Esophagus muscularis mucosa (tissue), 3 donors: ENCODE results near the gene LRRK1.

Experiments used
- EP300 ChIP-seq: sonication (generic); formaldehyde crosslinking; IDR thresholded peaks from one replicate; pipeline ENCODE4 v1.6.1; 2017; ENCODE audit warnings: antibody characterized with exemption
- TF ChIP-seq, protein P1 (sequence below), 3 experiments: fragments of 200-600 bp in 2 of 3; fragments of 450-650 bp in 1 of 3; sonication (generic) in 2 of 3; IDR thresholded peaks; one replicate each; pipeline ENCODE4 v1.5.1; 2017 to 2019; ENCODE audit warnings: antibody characterized with exemption in 3 of 3, mild to moderate bottlenecking in 2 of 3, moderate library complexity in 1 of 3

DNA sequence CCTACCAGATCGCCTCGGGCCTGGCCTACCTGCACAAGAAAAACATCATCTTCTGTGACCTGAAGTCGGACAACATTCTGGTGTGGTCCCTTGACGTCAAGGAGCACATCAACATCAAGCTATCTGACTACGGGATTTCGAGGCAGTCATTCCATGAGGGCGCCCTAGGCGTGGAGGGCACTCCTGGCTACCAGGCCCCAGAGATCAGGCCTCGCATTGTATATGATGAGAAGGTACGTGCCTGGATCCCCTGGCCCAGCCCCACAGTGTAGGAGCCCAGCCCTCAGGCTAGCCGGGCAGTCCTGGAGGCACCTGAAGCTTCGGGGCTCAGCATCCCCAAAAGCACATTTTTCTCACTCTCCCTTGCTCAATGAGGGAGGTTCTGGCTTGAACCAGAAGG is 135.8 kb downstream of the LRRK1 start:
- TF ChIP-seq EP300: no peak
- TF ChIP-seq, protein P1, sequence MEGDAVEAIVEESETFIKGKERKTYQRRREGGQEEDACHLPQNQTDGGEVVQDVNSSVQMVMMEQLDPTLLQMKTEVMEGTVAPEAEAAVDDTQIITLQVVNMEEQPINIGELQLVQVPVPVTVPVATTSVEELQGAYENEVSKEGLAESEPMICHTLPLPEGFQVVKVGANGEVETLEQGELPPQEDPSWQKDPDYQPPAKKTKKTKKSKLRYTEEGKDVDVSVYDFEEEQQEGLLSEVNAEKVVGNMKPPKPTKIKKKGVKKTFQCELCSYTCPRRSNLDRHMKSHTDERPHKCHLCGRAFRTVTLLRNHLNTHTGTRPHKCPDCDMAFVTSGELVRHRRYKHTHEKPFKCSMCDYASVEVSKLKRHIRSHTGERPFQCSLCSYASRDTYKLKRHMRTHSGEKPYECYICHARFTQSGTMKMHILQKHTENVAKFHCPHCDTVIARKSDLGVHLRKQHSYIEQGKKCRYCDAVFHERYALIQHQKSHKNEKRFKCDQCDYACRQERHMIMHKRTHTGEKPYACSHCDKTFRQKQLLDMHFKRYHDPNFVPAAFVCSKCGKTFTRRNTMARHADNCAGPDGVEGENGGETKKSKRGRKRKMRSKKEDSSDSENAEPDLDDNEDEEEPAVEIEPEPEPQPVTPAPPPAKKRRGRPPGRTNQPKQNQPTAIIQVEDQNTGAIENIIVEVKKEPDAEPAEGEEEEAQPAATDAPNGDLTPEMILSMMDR (IDR thresholded peaks at IDR 0.05): no peak
